ENCODE measurements around the gene CXorf65.

Gene CXorf65

GRCh38 chrX:71106427-71106826 lies at the start of gene CXorf65:
Gene CXorf65 (minus strand): TSS chrX:71106740. CDS start chrX:71106556, 184 bp downstream.
- peak; percentile 25 to 58 for DNase-seq

- no peak for DNase-seq
These were observed 48.1 kb upstream of the CXorf65 start for GRCh38 chrX:71154641-71155040.

DNA sequence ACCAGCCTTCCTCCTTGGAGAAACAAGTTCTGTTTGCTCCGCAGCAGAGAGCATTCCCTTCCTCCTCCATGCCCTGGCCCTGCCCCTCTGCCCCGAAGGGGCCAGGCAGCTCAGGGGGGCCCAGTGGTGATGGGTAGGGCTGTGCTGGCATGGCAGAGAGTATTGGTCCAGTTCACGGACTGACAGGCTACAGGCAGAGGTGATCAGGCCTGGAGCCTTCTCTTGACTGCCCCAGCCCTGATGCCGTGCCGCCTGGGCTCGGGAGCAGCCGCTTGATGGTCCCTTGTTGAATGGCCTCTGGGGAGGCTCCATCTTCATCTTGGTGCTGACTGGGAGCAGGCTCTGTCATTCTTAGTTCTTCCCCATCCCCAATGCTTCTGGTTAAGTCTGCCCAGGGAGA lies 47.7 kb upstream of the CXorf65 start:
- no peak for DNase-seq

DNA sequence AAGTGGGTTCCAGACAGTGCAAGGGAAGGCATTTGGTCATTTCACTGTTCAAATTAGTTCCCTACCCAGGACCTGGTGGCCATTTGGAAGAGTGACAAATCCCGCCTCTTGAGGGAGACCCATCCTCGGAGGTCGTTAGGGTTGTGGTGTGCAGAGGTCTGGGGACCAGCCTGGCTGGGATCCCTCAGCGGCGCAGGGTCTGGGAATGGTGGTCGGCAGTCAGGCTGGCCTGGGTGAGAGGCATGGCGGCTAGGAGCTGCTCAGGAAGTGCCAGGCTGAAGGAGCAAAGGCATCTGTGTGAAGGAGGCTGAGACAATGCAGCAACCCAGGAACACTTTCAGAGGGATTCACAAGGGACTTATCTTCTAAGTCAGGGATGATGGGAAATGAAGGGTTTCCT lies 44.8 kb upstream of the CXorf65 start:
- DNase-seq: no peak

DNA sequence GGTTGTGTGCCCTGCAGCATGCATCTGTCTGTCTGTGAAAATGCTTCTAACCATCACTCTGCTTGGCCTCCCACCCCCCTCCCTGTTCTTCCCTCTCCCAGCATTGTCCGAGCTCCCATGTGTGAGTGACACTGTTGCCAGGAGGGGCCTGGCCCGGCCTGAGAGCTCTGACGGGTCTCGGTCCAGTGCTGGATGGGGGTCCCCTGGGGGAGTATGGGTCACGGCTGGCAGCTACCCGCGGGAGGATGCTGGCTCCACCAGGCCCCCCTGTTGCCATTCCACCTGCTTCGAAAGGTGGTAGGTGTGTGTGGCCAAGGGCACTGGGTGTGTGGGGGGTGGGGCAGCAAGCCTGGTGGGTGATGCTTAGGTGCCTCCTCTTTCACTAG lies 41.7 kb upstream of the CXorf65 start:
- no peak for DNase-seq

- no peak for DNase-seq
These were observed 41.1 kb upstream of the CXorf65 start for GRCh38 chrX:71147496-71148277.

GRCh38 chrX:71144651-71145050 lies 38.1 kb upstream of the CXorf65 start, which contains the start of gene NLGN3:
Gene NLGN3 (plus strand): TSS chrX:71144841. CDS start chrX:71147750, 2,909 bp downstream.
- DNase-seq: no peak

GRCh38 chrX:71143508-71143907 lies 37.0 kb upstream of the CXorf65 start:
- no peak for DNase-seq

DNA sequence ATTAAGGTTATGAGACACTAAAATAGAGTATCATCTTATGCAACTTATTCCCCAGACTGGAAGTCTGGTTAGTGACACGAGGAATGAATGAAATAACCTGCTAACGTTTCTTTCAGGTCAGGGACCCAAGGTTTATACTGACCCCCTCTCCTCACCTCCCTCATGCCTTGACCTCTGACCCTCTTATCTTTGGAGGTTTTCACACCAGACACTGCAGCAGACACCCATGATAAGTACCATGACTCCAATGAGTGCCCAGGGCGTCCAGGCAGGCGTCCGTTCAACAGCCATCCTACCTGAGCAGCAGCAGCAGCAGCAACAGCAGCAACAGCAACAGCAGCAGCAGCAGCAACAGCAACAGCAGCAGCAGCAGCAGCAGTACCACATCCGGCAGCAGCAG lies 33.9 kb upstream of the CXorf65 start:
- no peak for DNase-seq

GRCh38 chrX:71131510-71131909 lies 25.0 kb upstream of the CXorf65 start:
- DNase-seq: no peak

DNA sequence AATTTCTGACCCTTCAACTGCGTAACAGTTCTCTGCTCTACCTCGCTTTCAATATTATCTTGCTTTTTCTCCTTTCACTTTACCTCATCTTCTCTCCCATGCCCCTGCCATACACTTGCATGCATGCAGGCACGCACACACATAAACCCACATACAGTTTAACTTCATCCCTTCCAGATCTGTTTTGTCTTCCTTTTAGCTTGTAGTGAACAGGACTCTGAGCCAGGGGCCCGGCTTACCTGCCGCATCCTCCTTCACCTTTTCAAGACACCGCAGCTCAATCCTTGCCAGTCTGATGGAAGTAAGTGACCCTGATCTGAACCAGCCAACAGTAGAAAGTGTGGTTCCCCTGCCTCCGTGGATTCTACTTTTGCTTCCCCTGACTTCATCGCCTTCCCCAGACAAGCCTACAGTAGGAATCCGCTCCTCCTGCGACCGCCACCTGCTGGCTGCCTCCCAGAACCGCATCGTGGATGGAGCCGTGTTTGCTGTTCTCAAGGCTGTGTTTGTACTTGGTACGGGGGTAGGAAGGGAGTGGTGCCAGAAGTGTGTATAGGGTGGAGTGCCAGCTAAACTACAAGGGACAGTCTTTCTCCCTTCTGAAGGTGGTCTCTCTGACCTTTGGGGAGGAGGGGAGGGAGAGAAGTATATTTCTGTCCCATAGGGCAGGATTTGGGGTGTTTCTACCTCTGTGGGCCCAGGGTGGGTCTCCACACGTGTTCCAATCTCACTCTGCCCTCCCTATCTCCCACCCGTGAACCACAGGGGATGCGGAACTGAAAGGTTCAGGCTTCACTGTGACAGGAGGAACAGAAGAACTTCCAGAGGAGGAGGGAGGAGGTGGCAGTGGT lies 22.6 kb upstream of the CXorf65 start:
- DNase-seq: peak; percentile 81 to 83

GRCh38 chrX:71128166-71128833 lies 21.8 kb upstream of the CXorf65 start:
- no peak for DNase-seq

DNA sequence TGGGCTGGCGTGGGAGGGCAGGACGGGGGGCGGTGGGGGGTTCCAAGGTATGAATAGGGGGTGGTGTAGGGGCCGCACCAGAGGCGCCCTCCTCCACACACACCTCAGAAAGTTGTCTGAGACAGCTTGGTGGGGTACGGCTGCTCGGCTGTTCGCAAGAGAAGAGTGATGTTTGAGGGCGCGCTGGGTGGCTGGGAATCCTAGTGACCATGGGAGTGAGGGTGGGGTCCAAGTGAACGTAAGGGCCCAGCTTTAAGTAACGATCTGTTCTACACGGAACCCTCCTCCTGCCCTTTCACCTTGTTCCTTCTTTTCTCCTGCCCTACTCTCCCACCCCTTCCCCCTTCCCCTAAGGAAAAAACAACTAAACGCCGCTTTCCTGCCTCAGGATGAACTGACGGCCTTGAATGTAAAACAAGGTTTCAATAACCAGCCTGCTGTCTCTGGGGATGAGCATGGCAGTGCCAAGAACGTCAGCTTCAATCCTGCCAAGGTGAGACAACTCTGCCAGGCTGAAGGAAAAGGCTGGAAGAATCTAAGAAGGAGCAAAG lies 12.5 kb upstream of the CXorf65 start:
- DNase-seq: no peak

GRCh38 chrX:71118032-71118984 lies 11.8 kb upstream of the CXorf65 start, which contains the start of gene MED12:
Gene MED12 (plus strand): TSS chrX:71118596. CDS start chrX:71118755, 159 bp downstream.
- DNase-seq: peak; percentile 85 to 87

DNA sequence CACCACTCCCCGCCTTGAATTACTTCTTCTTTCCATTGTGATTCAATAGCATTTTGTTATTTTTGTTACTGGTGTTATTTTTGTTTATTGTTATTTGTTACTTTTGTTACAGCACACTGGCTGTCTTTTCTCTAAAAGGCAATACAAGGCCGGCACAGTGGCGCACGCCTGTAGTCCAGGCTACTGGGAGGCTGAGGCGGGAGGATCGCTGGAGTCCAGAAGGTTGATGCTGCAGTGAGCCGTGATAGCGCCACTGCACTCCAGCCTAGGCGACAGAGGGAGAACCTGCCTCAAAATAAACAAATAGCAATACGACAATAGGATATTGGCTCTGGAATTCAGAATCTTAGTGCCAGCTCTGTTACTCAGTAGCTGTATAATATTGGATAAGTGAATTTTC lies 10.8 kb upstream of the CXorf65 start:
- DNase-seq: no peak

DNA sequence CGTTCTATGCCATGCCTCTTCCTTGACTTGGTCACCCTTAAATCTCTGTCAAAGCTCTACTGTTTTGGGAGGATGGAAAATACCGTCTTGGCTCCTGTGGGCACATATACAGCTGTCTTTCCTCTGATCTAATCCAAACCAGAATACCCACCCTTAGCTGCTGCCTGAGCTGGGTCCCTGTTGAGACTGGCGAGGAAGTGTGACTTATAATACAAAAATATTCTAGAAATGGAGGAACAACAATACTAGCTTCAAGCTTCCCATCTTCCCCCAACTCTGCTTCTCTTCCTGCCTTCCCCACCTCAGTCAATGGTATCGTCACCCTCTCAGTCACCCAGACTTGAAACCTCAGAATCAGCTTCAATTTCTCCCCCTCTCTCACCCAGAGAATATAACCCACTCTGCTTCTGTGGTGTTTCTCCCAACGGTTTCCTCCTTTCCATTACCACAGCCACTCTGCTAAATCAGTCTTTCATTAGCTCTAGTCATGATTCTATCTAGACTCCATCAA lies 5.4 kb upstream of the CXorf65 start:
- peak; percentile 35 to 68 for DNase-seq

- peak; percentile 92 to 93 for DNase-seq
These were observed 4.8 kb upstream of the CXorf65 start, which contains the start of gene IL2RG for GRCh38 chrX:71111141-71111843. Gene IL2RG (minus strand): TSS chrX:71111577. CDS start chrX:71111539, 38 bp downstream.

- no peak for DNase-seq
These were observed 2.5 kb upstream of the CXorf65 start for GRCh38 chrX:71109051-71109450.

- peak; percentile 42 to 57 for DNase-seq
These were observed 1.3 kb upstream of the CXorf65 start for GRCh38 chrX:71107762-71108360.

DNA sequence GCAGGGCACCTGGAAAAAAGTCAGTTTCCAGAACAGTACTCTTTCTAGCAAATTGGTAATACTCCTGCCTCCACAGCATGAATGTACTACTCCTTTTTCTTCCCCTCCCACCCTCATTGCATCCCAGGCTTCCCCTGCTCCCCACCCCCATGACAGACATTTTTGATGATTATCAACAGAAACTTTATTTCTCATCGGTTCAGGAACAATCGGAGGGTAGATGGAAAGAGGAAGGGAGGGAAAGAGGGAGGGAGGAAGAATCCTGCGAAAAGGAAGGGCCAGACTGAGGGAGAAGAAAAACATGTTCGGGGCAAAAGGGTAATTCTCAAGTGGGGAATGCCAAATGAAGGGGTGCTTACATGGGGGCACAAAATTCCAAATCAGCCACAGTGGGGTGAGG lies 705 bp upstream of the CXorf65 start:
- no peak for DNase-seq
